Aorta (tissue), 5 donors: ENCODE measurements around the gene FFAR1. TPM values are rescaled to one million over a fixed set of nuclear protein-coding genes. Genes with fewer than 3 reads are reported as not detected.

ENCODE experiments used
- ATAC-seq: fragments of 200-7000 bp; cut with Tn5 transposase; one replicate; pipeline ENCODE4 v1.9.1; 2022; ENCODE audit warnings: moderate library complexity; ENCODE audit not compliant: low FRiP score
- DNase-seq, 2 donors: peaks; one replicate each; pipeline ENCODE4 v3.0.0-alpha.2; 2020
- H3K27ac ChIP-seq, 2 donors: one replicate each; pipeline ENCODE4 v1.5.1; 2013; ENCODE audit warnings: low read length in 2 of 2, mild to moderate bottlenecking in 2 of 2, moderate library complexity in 2 of 2, control low read depth in 1 of 2, inconsistent platforms in 1 of 2, low read depth in 1 of 2
- H3K27me3 ChIP-seq, 2 donors: one replicate each; pipeline ENCODE4 v1.6.1; 2013; ENCODE audit warnings: control low read depth in 1 of 2, low read length in 1 of 2, mild to moderate bottlenecking in 1 of 2, moderate library complexity in 1 of 2; ENCODE audit not compliant: insufficient read depth in 2 of 2, control insufficient read depth in 1 of 2
- H3K36me3 ChIP-seq, 2 donors: one replicate each; pipeline ENCODE4 v1.6.1; 2013; ENCODE audit warnings: control low read depth in 1 of 2, low read length in 1 of 2, mild to moderate bottlenecking in 1 of 2; ENCODE audit not compliant: insufficient read depth in 2 of 2, control insufficient read depth in 1 of 2
- H3K4me1 ChIP-seq, 2 donors: one replicate each; pipeline ENCODE4 v1.6.1; 2013; ENCODE audit warnings: low read length in 2 of 2, control low read depth in 1 of 2, mild to moderate bottlenecking in 1 of 2, moderate library complexity in 1 of 2; ENCODE audit not compliant: insufficient read depth in 2 of 2, control insufficient read depth in 1 of 2
- H3K4me3 ChIP-seq, 2 donors: one replicate each; pipeline ENCODE4 v1.5.1; 2013; ENCODE audit warnings: low read length in 2 of 2, control low read depth in 1 of 2, mild to moderate bottlenecking in 1 of 2
- H3K9me3 ChIP-seq: one replicate; pipeline ENCODE4 v1.6.1; 2013; ENCODE audit warnings: mild to moderate bottlenecking, low read length; ENCODE audit not compliant: control insufficient read depth
- WGBS, 2 donors: extraction: QIAGEN DNeasy Blood & Tissue Kit; methylation state at CpG; one replicate each; pipeline ENCODE4 v1.1.7; 2013; 5-methylcytosine and 5-hydroxymethylcytosine counted together
- intact Hi-C, 2 donors: fragments of 100-400 bp; cut with DNase I; formaldehyde crosslinking; loops; one replicate each; pipeline versions ENCODE4 v1.14.2 to v1.15.0; 2022
- polyA plus RNA-seq, 2 donors: library from polyadenylated mRNA; stranded (reverse); fragments of 200-250 nt; gene quantifications; one replicate each; pipeline ENCODE4 v1.2.3, GENCODE V29; 2013
- total RNA-seq, 2 donors: library from RNA; stranded (reverse); fragmentation: NEBNext Ultra II Directional; extraction: Animal tissue kit (Norgen Biotek cat#: 25700); gene quantifications; one replicate each; pipeline ENCODE4 v1.2.1, GENCODE V29; 2021
- donor health status: healthy with polysubstance abuse.
- donor health status: Bipolar disorder and iron deficiency.
- donor health status: DM: no; HTN: no; CAD: no.
- donor health status: DM: no; HTN: no; CAD: no.
- donor health status: DM: yes; HTN: yes; CAD: no.

FFAR1 gene
- total and polyA plus RNA-seq, 4 donors, result not detected

GRCh38 chr19:35304036-35304435, 43.7 kb upstream of the FFAR1 start:
- no peaks in the 10 kb centered on the region for H3K36me3 ChIP-seq
- H3K4me3 ChIP-seq, result no peak overlapping the region
- intact Hi-C loops, result no loop called here
- no peaks in the 10 kb centered on the region for H3K9me3 ChIP-seq
- no peaks in the 10 kb centered on the region for H3K27me3 ChIP-seq
- H3K27ac ChIP-seq, result no peak overlapping the region
- ATAC-seq, result no peak
- DNase-seq, result no peak
- 70 to 72% methylated on average over 11 of the region's 11 CpGs for WGBS, 2 donors
- H3K4me1 ChIP-seq, result no peaks in the 10 kb centered on the region

GRCh38 chr19:35305181-35305580, 42.5 kb upstream of the FFAR1 start:
- no peak for ATAC-seq
- no peak overlapping the region for H3K27ac ChIP-seq

GRCh38 chr19:35306473-35307246, 41.0 kb upstream of the FFAR1 start:
- ATAC-seq (no peak), DNase-seq (no peak)
- Histone ChIP-seq H3K27me3 (no peaks in the 10 kb centered on the region), H3K27ac (no peak overlapping the region), H3K9me3 (no peaks in the 10 kb centered on the region), H3K4me3 (no peak overlapping the region), H3K4me1 (no peaks in the 10 kb centered on the region), H3K36me3 (no peaks in the 10 kb centered on the region)
- 83 to 86% methylated on average over 20 of the region's 20 CpGs for WGBS, 2 donors
- intact Hi-C loops, result no loop called here

More at GRCh38 chr19:35305181-35305580, 42.5 kb upstream of the FFAR1 start:
- no peaks in the 10 kb centered on the region for H3K4me1 ChIP-seq
- no peaks in the 10 kb centered on the region for H3K27me3 ChIP-seq
- H3K36me3 ChIP-seq, result no peaks in the 10 kb centered on the region
- 79 to 82% methylated on average over 6 of the region's 6 CpGs for WGBS, 2 donors
- no peaks in the 10 kb centered on the region for H3K9me3 ChIP-seq
- intact Hi-C loops, result no loop called here
- no peak overlapping the region for H3K4me3 ChIP-seq
- DNase-seq, result no peak

- Histone ChIP-seq H3K36me3 (no peaks in the 10 kb centered on the region), H3K27me3 (no peaks in the 10 kb centered on the region), H3K4me3 (no peak overlapping the region), H3K9me3 (no peaks in the 10 kb centered on the region), H3K27ac (no peak overlapping the region), H3K4me1 (no peaks in the 10 kb centered on the region)
- ATAC-seq (no peak), DNase-seq (no peak)
- intact Hi-C loops, result no loop called here
- 56 to 57% methylated on average over 10 of the region's 10 CpGs for WGBS, 2 donors
Measured at GRCh38 chr19:35307931-35308330, 39.8 kb upstream of the FFAR1 start.

DNA sequence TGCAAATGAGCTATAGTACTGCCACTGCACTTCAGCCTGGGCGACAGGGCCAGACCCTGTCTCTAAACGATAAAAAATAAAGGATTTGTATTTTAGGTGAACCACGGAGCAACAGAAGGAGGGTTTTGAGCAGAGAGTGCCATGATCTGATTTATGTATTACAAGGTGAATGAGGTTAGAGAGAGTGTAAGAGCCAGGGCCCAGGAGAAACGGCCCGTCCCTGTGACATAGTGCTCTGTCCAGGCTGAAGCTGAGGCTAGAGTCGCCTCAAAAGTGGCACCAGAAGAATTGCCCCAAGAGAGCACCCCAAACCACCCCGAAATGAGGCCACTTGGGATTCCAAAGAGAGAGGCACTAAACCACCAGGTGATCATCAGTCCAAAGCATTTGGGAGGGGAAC, 38.8 kb upstream of the FFAR1 start:
- Histone ChIP-seq H3K4me1 (no peaks in the 10 kb centered on the region), H3K27me3 (no peaks in the 10 kb centered on the region), H3K27ac (no peak overlapping the region), H3K36me3 (no peaks in the 10 kb centered on the region), H3K9me3 (no peaks in the 10 kb centered on the region), H3K4me3 (no peak overlapping the region)
- ATAC-seq (no peak), DNase-seq (no peak)
- WGBS, 2 donors, result 72 to 80% methylated on average over 7 of the region's 7 CpGs
- intact Hi-C loops, result no loop called here

GRCh38 chr19:35309481-35310279, 38.0 kb upstream of the FFAR1 start:
- Histone ChIP-seq H3K9me3 (no peaks in the 10 kb centered on the region), H3K27ac (no peak overlapping the region), H3K27me3 (no peaks in the 10 kb centered on the region), H3K4me1 (no peaks in the 10 kb centered on the region), H3K4me3 (no peak overlapping the region), H3K36me3 (no peaks in the 10 kb centered on the region)
- intact Hi-C loops, result no loop called here
- ATAC-seq (no peak), DNase-seq (no peak)
- WGBS, 2 donors, result 65 to 67% methylated on average over 47 of the region's 47 CpGs

- Histone ChIP-seq H3K27me3 (no peaks in the 10 kb centered on the region), H3K4me3 (no peak overlapping the region), H3K36me3 (no peaks in the 10 kb centered on the region), H3K9me3 (no peaks in the 10 kb centered on the region), H3K4me1 (no peaks in the 10 kb centered on the region), H3K27ac (no peak overlapping the region)
- ATAC-seq, result no peak
- no peak for DNase-seq
- intact Hi-C loops, result no loop called here
- 89 to 93% methylated on average over 12 of the region's 12 CpGs for WGBS, 2 donors
Measured at GRCh38 chr19:35310331-35310730, 37.4 kb upstream of the FFAR1 start.

GRCh38 chr19:35310811-35311465, 36.8 kb upstream of the FFAR1 start:
- intact Hi-C loops, result no loop called here
- no peak overlapping the region for H3K27ac ChIP-seq

More at GRCh38 chr19:35310811-35311465, 36.8 kb upstream of the FFAR1 start:
- Histone ChIP-seq H3K36me3 (no peaks in the 10 kb centered on the region), H3K9me3 (no peaks in the 10 kb centered on the region), H3K4me3 (no peak overlapping the region), H3K4me1 (no peaks in the 10 kb centered on the region), H3K27me3 (no peaks in the 10 kb centered on the region)
- 91 to 92% methylated on average over 10 of the region's 10 CpGs for WGBS, 2 donors
- no peak for ATAC-seq
- no peak for DNase-seq
